ENCODE results near the gene JAK2. TPM values are rescaled to one million over a fixed set of nuclear protein-coding genes. Genes with fewer than 3 reads are reported as not detected.
"Not testable (repeated sequence)": the region's sequence is repeated elsewhere in the genome, so short reads cannot be mapped to it uniquely, and the experiment has no call there.

JAK2 gene
- polyA plus RNA-seq (ENCODE audit: insufficient read length in 3 of 3): 10 to 100 TPM; 12.8 to 15.5 (median 13.1) TPM

DNA sequence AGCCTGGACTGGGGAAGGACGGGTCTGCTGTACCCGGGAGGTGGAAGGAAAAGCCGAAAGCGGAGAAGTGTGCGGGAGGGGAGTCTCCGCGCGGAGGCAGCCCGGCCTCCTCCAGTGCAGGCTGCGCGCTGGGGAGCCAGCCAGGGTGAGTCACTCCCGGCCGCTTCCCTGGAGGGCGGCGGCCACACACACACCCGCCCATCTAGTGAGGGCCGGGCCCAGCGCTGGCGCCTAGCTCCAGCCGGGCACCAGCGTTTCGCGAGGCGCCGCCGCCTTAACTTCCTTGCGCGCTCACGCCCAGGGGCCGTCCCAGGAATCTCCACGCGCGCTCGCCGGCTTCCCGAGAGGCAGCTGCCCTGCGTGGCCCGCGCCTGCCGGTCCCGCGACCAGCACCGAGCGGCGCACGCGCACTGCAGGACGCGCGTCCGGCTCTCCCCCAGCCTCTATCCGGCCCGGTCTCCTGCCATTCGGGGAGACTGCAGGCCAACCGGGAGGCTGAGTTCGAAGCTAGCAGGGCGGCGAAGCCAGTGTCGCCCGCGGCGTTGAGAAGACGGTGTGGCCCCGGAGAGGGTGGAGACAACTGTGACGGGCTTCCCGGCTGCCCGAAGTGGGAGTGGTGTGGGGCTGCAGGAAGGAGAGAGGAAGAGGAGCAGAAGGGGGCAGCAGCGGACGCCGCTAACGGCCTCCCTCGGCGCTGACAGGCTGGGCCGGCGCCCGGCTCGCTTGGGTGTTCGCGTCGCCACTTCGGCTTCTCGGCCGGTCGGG, at the start of gene JAK2:
Gene JAK2, plus strand, starts transcription at position 652 of the 765 bp plus-strand sequence. CDS start 36,716 bp downstream, outside the sequence.
- DNase-seq (ENCODE audit: low read depth in 3 of 3, low spot score in 2 of 3): peak; percentile 75 to 83 (median 81)

DNA sequence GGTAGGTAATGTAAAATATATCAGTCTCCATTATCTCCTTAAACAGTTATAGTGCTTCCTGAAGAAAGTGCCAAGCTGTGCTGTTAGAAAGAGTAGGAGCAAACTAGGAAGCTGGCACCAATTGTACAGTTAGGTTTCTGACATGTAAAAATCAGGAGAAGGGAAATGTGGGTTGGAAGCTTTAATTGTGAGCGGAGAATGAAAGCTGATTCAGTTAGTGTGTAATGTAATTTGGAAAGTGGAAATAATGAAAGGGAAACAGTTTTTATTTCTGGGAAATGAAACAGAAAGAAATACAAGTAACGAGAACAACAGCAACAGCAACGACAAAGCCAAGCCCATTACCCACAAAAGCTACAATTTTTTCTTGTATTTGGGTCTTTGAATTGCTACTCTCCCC, 48.8 kb upstream of the JAK2 start:
- no peak for DNase-seq (ENCODE audit: low read depth in 3 of 3, low spot score in 2 of 3)

DNA sequence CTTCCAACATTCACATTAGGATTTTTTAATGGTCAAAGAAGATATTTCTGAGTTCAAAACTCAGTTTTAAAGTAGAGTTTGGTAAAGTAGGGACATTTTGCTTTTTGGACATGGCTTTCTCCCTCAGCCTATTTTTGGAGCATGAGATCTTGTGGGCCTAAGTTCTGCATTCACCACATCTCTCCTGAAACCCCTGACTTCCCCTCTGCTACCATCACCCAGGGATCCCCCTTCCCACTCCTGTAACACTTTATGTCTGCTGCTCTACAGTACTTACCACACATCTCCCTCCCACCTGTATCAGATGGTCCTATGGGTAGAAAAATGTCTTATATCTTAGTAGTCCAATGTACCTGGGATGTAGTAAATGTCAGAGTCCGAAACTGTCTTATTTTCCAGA, 48.2 kb upstream of the JAK2 start:
- DNase-seq (ENCODE audit: low read depth in 3 of 3, low spot score in 2 of 3): no peak

DNA sequence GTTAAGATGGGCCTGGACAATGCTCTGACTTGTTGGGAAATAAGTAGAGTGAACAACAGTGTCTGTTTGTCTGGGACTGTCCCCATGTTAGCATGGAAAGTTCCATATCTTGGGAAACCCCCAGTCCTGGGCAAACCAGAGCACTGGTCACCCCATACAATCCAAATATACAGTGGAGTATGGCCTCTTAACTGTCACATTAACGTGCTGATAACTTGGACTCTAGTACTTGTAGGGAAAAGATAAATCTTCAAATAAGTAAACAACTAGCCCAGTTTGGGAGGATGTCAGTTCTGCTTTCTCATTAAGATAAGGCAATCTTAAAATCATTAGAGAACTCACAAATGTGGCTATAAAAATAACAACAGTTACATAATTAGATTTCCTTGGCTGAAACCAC, 47.6 kb upstream of the JAK2 start:
- no peak for DNase-seq (ENCODE audit: low read depth in 3 of 3, low spot score in 2 of 3)

DNA sequence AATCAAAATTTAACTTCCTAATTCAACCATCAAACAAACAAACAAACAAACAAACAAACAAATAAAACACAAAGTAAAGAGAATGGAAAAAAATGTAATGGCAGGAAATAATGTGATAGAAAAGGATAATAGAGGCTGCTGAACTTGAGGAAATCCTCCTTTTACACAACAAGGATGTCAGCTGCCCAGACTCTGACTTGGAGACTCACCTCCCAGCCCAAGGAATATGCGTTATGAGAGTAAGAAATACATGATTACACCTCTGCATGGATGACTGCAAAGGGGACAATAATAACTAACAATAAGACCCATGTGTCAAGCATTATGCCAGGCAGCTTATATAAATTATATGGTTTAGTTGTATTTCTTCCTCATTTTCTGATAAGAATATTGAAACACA, 46.6 kb upstream of the JAK2 start:
- no peak for DNase-seq (ENCODE audit: low read depth in 3 of 3, low spot score in 2 of 3)

DNA sequence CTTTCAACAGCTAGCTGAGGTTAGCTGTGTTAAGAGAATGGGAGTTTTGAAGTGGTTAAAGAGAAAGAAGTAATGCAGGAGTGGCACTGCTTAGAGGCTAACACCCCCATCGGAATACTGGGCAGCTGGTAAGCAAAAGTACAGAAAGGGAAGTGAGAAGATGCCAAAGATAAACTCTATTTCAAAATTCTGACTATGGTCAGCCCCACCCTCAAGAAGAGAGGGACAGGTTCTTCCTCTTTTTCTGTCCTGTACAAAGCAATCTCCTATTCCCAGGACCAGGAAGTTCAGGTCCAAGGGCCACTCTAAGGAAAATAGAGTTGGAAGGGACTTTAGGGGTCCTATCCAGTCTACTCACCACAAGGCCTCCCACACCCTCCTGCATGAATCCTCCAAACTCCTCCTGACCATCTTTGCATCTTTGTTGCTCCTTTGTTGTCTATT, 45.9 kb upstream of the JAK2 start:
- DNase-seq (ENCODE audit: low read depth in 3 of 3, low spot score in 2 of 3): no peak

DNA sequence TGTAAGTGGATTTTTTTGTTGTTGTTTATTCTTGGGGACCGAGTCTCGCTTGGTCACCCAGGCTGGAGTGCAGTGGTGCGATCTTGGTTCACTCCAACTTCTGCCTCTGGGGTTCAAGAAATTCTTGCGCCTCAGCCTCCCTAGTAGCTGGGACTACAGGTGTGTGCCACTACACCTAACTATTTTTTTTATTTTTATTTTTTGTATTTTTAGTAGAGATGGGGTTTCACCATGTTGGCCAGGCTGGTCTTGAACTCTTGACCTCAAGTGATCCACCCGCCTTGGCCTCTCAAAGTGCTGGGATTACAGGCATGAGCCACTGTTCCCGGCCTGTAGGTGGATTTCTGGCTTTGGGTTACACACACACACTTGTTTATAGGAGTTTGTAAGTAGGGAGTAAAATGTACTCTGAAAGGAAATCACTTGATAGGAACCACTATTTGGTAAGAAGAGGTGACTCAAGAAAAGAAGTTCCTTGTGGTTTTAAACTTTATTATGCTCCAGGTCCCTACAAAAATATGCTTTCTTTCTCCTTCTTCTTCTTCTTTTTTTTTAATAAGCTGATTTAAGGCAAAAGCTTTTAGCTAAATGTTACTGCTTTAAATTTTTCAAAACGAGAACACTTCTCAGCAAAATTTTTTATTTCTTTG, 42.9 kb upstream of the JAK2 start:
- not testable (repeated sequence) for DNase-seq (ENCODE audit: low read depth in 3 of 3, low spot score in 2 of 3)

DNA sequence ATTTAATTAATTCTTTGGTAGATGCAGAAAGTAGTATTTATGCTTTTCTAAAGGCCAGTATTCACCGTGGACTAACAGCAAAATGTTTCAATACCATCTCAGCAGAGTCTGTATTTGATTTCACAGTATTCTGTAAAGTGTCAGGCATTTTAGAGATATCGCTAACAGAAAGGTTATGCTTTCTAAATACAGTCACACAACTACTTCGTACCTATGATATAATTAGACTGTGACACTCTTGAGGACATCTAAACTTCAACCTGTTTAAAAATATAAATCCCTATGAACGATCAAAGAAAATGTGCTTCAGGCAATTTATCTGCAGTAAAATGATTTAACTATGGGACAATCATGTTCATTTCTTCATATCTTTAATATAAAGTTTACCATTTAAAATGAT, 41.7 kb upstream of the JAK2 start:
- DNase-seq (ENCODE audit: low read depth in 3 of 3, low spot score in 2 of 3): no peak

DNA sequence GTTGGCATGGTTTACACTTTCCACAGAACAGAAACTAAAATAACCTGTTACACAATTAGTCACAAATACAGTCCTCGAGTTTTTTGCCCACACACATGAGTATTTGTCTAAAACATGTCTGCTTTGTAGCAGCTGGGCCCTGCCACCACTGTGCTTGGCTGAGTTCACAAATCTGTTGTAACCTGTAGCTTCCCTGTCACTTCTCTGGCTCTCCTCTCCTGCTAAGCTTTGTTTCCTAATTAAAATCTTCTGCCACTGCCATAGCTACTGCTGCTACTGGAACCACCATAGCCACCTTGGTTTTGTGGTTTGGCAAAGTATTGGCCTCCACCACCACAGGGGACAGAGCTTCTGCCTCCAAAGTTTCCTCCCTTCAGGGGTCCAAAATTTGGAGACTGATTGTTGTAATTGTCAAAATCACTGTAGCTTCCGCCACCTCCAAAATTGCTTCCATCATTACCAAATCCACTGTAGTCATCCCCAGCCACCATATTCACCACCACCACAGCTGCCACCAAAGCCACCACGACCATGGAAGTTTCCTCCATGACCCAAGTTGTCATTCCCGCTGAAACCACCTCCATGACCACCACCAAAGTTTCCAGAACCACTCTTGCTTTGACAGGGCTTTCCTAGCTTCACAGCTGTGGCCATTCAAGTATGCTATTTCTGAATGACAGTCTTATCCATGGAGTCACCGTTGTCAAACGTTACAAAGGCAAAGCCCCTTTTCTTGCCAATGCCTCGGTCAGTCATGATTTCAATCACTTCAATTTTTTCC, 40.5 kb upstream of the JAK2 start:
- DNase-seq (ENCODE audit: low read depth in 3 of 3, low spot score in 2 of 3): not testable (repeated sequence)

DNA sequence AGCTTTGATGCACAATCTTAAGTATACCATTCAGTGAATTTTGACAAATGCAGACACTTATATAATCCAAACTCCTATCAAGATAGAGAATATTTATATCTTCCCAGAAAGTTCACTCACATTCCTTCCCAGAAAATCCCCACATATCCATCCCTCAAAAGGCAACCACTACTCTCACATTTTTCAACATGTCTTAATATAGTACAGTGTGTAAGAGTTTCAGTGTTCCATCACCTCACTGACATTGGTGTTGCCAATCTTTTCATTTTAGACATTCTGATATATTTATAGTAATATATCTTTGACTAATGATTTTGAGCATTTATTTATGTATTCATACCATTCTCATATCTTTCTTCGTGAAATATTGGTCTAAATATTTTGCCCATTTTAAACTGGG, 38.1 kb upstream of the JAK2 start:
- no peak for DNase-seq (ENCODE audit: low read depth in 3 of 3, low spot score in 2 of 3)

DNA sequence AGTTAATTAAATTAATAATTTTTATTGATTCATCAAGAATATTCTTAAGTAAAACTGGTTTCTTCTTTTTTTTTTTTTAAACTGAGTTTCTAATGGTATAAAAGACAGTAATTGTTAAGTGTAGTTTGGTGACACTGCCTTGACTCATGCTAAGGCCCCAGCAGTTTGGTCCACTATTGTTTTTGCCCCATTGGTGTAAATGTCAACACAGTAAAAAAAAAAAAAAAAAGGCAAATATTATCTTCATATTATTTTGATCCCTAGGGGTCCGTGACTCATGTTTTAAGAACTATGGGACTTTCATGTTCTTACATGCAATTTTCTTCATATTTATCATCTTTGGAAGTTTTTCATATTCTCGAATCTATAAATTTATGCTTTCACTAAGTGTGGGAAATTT, 29.2 kb upstream of the JAK2 start:
- no peak for DNase-seq (ENCODE audit: low read depth in 3 of 3, low spot score in 2 of 3)

DNA sequence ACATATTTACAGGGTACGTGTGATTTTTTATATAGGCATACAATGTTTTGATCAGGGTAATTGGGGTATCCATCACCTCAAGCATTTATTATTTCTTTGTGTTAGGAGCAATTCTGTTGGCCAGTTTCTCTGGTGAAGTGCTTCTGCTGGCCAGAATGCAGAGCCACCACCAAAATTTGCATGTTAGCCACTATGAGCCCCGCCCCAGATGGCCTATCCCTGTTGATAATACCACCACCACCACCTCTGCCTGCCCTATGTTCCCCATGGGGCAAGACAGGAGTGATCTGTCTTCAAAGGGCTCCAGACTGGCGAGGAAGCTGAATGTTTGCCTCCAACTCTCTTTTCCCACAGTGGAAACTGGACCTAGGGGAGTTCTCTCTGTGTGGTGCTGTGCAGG, 26.0 kb upstream of the JAK2 start:
- DNase-seq (ENCODE audit: low read depth in 3 of 3, low spot score in 2 of 3): no peak

DNA sequence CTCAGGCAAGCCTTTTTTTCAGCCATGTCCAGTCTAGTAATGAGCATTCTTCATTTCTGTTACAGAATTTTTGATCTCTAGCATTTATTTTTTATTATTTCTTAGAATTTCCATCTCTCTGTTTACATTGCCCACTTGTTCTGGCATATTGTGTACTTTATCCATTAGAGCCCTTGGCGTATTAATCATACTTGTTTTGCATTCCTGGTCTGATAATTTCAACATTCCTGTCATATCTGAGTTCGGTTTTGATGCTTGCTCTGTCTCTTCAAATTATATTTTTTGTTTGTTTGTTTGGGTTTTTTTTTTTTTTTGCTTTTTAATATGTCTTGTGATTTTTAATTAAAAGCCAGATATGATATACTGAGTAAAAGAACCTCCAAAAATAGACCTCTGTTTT, 23.0 kb upstream of the JAK2 start:
- no peak for DNase-seq (ENCODE audit: low read depth in 3 of 3, low spot score in 2 of 3)

DNA sequence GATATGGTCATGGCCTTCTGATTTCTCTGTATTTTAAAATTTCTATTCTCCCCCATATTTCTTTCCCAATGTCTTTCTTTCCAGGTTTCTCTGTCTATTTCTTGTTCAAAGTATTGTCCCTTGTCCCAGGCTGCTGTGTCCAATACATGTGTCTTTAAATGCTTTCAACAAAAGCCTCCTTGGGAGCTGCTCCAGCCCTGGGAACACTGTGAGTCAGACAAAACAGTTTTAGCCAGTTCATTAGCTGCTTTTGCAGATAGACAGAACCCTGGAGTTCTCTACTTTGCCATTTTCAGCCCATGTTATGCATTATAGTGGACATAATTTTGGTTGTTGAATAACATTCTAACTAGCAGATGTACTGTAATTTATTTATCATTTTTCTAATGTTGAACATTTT, 20.5 kb upstream of the JAK2 start:
- DNase-seq (ENCODE audit: low read depth in 3 of 3, low spot score in 2 of 3): no peak

DNA sequence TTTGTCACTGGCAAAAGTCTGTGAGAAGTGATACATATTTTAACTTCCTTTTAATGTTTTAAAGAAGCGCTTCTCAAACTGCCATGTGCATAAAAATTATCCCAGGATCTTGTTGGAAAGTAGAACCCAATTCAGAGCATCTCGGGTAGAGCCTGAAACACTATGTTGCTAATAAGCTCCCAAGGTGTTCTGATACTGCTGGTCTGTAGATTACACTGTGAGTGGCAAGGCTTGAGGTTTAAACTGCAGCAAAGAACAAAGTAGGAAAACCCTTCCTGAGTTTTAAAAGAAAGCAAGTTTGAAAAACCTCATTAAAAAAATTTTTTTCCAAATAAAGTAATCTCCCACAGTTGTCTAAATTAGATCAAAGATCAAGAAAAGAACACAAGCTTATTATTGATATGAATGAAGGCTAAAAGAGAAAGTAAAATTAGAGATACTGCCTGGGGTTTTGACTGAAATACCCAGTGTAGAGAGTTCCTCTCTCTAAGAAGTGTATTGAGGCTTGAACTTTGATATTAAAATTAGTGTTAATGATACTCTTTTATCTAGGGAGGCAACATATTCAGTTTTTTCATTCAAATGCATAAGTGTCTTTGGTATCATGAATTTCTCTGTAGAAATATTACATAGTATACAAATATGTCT, 19.8 kb upstream of the JAK2 start:
- no peak for DNase-seq (ENCODE audit: low read depth in 3 of 3, low spot score in 2 of 3)

DNA sequence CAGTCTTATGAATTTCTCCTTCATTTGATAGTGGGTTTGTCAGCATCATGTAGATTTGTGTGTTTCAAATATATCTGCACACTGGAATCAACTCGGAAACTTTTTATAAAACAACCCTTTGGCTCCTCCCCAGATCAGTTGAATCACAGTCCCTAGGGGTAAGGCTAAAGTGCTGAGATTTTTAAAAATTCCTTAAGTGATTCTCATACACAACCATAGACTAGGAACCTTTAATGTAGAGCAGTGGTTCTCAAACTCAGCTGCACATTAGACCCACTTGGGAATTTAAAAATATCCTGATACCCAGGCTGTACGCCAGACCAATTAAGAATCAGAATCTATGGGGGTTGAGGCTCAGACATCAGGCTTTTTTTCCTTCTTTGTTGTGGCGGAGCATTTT, 17.5 kb upstream of the JAK2 start:
- no peak for DNase-seq (ENCODE audit: low read depth in 3 of 3, low spot score in 2 of 3)

DNA sequence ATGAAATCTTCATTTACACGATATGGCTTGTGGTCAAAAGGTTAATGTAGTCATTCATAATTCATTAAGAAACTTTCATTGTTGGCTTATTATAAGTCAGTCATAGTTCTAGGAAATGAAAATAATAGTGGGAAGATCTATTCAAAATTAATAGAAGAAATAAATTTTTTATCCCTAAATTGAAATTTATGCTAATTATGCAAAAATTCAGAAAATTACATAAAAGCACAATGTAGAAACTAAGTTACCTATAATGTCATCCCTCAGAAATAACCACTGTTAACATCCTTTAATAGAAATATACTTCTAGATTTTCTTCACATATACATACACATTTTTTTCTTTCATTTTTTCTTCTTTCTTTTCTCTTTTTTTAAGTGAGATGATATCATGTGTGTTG, 15.9 kb upstream of the JAK2 start:
- no peak for DNase-seq (ENCODE audit: low read depth in 3 of 3, low spot score in 2 of 3)

DNA sequence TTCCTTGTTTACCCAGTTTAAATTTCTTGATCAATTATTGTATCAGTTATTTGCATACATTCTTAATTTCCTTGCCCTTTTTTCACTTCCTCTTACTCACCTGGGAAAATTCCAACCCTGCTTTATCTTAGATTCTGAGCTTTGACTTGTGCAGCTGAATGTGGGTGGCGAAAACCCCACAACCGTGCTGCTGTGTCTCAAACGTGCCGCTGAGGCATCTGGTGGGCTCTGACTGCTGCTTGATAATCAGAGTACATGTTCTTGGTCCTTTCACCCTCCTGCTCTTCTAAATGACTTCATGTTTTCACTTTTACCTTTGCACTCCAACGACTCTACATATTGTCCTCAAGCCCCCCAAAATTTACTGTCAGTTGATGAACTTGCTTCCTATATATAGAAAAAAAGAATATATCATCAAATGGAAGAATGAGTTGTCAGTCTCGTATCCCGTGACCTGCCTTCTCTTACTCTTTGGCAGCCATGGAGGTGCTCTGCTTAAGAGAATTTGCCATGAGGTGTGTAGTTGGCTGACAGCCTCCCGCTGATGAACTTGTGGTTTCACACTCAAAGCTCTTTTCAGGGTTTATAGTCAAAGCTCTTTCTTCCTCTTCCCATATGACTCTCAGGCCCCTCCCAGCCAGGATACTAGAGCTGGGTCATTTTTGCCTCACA, 14.0 kb upstream of the JAK2 start:
- no peak for DNase-seq (ENCODE audit: low read depth in 3 of 3, low spot score in 2 of 3)

DNA sequence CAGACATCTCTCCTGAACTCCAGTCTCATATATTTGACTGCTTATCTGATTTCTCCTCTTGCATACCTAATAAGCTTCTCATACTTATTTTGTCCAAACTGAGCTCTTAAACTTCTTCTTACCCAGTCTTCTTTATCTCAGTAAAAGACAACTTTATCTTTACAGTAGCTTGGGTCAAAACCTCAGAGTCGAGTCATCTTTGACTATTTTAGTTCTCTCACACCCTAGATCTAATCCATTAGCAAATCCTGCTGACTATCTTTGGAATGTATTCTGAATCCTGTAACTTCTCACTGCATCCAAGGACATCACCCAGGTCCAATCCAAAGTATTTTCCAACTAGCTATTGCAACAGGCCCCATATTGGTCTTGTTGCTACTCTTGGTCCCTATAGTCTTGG, 11.8 kb upstream of the JAK2 start:
- DNase-seq (ENCODE audit: low read depth in 3 of 3, low spot score in 2 of 3): no peak

DNA sequence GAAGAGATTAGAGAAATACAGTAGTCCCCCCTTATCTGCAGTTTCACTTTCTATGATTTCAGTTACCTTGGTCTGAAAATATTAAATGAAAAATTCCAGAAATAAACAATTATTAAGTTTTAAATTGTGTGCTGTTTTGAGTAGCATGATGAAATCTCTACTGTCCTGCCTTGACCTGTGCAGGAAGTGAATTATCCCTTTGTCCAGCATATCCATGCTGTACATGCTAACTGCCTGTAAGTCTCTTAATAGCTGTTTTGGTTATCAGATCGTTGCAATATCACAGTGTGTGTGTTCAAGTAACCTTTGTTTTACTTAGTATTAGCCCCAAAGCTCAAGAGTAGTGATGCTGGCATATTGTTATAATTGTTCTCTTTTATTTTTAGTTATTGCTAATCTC, 11.2 kb upstream of the JAK2 start:
- no peak for DNase-seq (ENCODE audit: low read depth in 3 of 3, low spot score in 2 of 3)

DNA sequence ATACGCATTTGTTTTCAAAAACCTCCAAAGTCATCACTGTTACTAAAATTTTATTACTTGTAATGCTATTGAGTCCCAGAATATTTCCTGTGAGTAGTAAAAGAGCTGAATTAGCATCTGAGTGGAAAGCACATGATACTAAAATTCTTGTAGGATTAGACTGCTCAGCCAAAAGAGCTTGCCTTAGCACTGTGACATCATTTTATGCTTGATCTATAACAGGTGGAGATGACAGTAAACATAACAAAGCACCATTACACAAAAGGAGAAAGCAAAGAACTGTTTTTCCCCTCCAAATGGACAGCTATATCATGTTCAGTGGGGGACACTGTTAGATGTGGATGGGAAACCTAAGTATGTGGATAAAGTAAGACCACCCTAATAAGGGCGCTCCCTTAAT, 5.8 kb upstream of the JAK2 start:
- peak; percentile 32 to 52 (median 50) for DNase-seq (ENCODE audit: low read depth in 3 of 3, low spot score in 2 of 3)

Measured in right renal cortex interstitium (tissue), 3 donors.